Calu3 (cell line): ENCODE measurements around the gene SF3A1. TPM values are rescaled to one million over a fixed set of nuclear protein-coding genes. Genes with fewer than 3 reads are reported as not detected.

Source experiments
- BruUV-seq: library from RNA; stranded (reverse); fragments of 400-500 nt; replicated peaks from 2 replicates; lab custom pipeline; 2021; lab: Mats Ljungman, UMichigan
- CTCF ChIA-PET: fragments of 300-600 bp; sonication (Branson Sonifier 250); formaldehyde crosslinking; loops from one replicate; lab custom pipeline; 2022; ENCODE audit warnings: antibody characterized with exemption; lab: Charles Lee
- DNase-seq: peaks from one replicate; pipeline ENCODE4 v3.0.0; 2022
- H3K27ac Mint-ChIP-seq: one replicate; pipeline ENCODE4 v1.8.0; 2022; ENCODE audit warnings: mixed read lengths; ENCODE audit not compliant: unreplicated experiment
- H3K27me3 Mint-ChIP-seq: one replicate; pipeline ENCODE4 v1.8.0; 2022; ENCODE audit warnings: mixed read lengths; ENCODE audit not compliant: unreplicated experiment
- H3K36me3 Mint-ChIP-seq: one replicate; pipeline ENCODE4 v1.8.0; 2022; ENCODE audit warnings: mild to moderate bottlenecking, moderate library complexity, mixed read lengths; ENCODE audit not compliant: insufficient read depth, unreplicated experiment
- H3K4me1 Mint-ChIP-seq: one replicate; pipeline ENCODE4 v1.8.0; 2022; ENCODE audit warnings: mild to moderate bottlenecking, low read depth, mixed read lengths; ENCODE audit not compliant: unreplicated experiment
- H3K4me3 Mint-ChIP-seq: one replicate; pipeline ENCODE4 v1.8.0; 2022; ENCODE audit warnings: mild to moderate bottlenecking, low read depth, moderate library complexity, mixed read lengths; ENCODE audit not compliant: unreplicated experiment
- H3K9me3 Mint-ChIP-seq: one replicate; pipeline ENCODE4 v1.8.0; 2022; ENCODE audit warnings: low read depth, mixed read lengths; ENCODE audit not compliant: unreplicated experiment
- intact Hi-C: fragments of 100-400 bp; cut with micrococcal nuclease; formaldehyde crosslinking; loops from one replicate; pipeline ENCODE4 v1.10.0; 2022; ENCODE audit not compliant: unreplicated experiment
- total RNA-seq: library from RNA; stranded (reverse); gene quantifications from 2 replicates; pipeline ENCODE4 v1.2.3, GENCODE V29; 2022
- TF ChIP-seq, protein P1 (sequence below): fragments of 200-600 bp; IDR thresholded peaks from one replicate; pipeline ENCODE4 v1.8.0; 2022; ENCODE audit warnings: antibody characterized with exemption; ENCODE audit not compliant: unreplicated experiment

Gene SF3A1
- total RNA-seq, 1 experiment from 2014 or later, result 197 TPM

DNA sequence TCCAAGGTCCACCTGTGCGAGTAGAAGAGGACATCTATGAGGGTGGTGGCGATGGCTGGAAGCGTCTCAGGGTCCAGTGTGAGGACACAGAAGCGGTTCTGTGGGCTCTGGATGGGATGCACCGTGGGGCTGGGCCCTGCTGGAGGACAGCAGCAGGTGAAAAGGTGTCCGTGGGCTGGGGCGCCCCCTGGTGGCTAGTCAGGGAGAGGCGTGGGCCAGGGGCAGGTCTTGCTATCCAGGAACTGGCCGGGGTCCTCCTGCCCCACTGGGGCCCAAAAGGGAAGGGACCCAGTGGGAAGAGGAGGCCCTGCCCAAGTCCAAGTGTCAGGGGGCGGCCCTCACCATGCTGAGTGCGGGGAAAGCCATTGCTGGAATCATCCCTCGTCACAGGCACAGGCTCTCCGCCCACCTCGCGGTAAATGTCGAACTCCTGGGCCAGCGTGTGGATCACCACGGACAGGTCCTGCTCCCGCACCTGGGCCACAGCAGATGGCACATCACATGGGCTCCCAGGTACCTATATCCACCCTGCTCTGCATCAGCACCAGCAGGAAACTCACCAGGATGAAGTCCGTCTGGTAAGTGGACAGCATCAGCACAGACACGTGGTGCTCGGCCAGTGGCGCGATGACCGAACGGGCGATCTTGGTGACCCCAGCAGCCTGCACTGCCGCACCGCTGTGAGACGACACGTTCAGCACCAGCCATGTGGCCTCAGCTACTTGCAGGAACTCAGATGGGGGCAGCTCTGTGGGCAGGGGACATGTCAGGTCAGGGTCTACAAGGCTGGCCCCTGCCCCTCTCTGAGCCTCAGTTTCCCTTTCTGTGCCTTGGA, 69.7 kb downstream of the SF3A1 start:
- H3K4me3 Mint-ChIP-seq, result no peak overlapping the region
- intact Hi-C loops, result loop anchor here (1.0 kb wide), 1 partner anchor 24 kb away; no protein-coding TSS in a partner anchor
- peaks cover 67% of the 10 kb centered on the region for H3K36me3 Mint-ChIP-seq
- no TSS peak for BruUV-seq
- H3K27ac Mint-ChIP-seq, result no peak overlapping the region
- no peaks in the 10 kb centered on the region for H3K9me3 Mint-ChIP-seq
- no peaks in the 10 kb centered on the region for H3K27me3 Mint-ChIP-seq
- CTCF ChIA-PET, result interaction anchor here (0.6 to 3.5 kb wide), 16 partner anchors 11 to 198 kb away, joined by 3 to 65 read pairs (median 4); partner anchors contain the start of genes CCDC157, RNF215, SF3A1 and TBC1D10A
- peaks cover 10% of the 10 kb centered on the region for H3K4me1 Mint-ChIP-seq
- peak; percentile 91 for DNase-seq
- TF ChIP-seq, protein P1, sequence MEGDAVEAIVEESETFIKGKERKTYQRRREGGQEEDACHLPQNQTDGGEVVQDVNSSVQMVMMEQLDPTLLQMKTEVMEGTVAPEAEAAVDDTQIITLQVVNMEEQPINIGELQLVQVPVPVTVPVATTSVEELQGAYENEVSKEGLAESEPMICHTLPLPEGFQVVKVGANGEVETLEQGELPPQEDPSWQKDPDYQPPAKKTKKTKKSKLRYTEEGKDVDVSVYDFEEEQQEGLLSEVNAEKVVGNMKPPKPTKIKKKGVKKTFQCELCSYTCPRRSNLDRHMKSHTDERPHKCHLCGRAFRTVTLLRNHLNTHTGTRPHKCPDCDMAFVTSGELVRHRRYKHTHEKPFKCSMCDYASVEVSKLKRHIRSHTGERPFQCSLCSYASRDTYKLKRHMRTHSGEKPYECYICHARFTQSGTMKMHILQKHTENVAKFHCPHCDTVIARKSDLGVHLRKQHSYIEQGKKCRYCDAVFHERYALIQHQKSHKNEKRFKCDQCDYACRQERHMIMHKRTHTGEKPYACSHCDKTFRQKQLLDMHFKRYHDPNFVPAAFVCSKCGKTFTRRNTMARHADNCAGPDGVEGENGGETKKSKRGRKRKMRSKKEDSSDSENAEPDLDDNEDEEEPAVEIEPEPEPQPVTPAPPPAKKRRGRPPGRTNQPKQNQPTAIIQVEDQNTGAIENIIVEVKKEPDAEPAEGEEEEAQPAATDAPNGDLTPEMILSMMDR, result peak; percentile 98

DNA sequence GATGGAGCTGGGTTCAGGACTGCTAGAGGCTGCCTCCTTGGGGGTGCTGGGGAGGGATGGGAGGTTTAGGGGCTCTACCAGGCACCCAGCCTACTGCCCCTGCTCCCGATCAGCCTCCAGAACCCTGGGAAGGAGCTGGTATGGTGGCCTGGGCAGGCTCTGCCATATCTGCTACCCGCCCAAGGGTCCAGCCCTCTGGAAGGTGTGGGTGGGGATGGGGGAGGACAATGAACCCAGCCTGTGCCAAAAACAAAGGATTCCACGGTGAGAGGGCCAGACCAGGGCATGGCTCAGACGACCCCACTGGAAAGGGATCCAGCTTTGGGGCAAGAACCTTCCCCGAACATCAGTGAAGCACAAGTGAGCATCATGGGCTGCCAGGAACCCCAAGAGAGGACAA, 70.4 kb downstream of the SF3A1 start:
- Mint-ChIP-seq H3K4me3 (no peak overlapping the region), H3K4me1 (peaks cover 10% of the 10 kb centered on the region), H3K9me3 (no peaks in the 10 kb centered on the region), H3K27me3 (no peaks in the 10 kb centered on the region), H3K27ac (no peak overlapping the region), H3K36me3 (peaks cover 61% of the 10 kb centered on the region)
- DNase-seq, result no peak
- TF ChIP-seq, protein P1, result no peak
- no TSS peak for BruUV-seq
- intact Hi-C loops, result loop anchor here (1.0 kb wide), 1 partner anchor 23 kb away; no protein-coding TSS in a partner anchor
- CTCF ChIA-PET, result interaction anchor here (0.8 to 0.9 kb wide), 2 partner anchors 12 to 41 kb away, joined by 3 to 4 read pairs; no protein-coding TSS in a partner anchor

DNA sequence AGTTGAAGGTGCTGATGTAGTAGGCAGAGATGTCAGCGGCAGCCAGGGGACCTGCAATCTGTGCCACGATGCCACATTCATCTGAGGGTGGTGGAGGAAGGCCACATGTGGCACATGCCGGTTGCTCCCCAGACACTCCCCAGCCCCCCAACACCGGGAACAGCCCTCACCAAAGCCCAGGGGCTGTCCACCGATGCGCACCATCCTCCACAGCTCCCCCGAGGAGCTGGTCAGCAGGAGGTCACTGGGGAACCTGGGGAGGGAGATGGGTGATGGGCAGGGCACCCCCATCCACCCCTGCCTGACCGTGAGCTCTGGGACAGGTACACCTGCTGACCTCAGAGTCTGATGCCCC, 70.9 kb downstream of the SF3A1 start:
- H3K4me3 Mint-ChIP-seq, result no peak overlapping the region
- DNase-seq, result no peak
- H3K27me3 Mint-ChIP-seq, result no peaks in the 10 kb centered on the region
- peaks cover 60% of the 10 kb centered on the region for H3K36me3 Mint-ChIP-seq
- H3K4me1 Mint-ChIP-seq, result peaks cover 10% of the 10 kb centered on the region
- H3K9me3 Mint-ChIP-seq, result no peaks in the 10 kb centered on the region
- no TSS peak for BruUV-seq
- TF ChIP-seq, protein P1, result no peak
- no peak overlapping the region for H3K27ac Mint-ChIP-seq
- CTCF ChIA-PET, result interaction anchor here (0.8 to 0.9 kb wide), 2 partner anchors 12 to 42 kb away, joined by 3 to 4 read pairs; no protein-coding TSS in a partner anchor
- intact Hi-C loops, result loop anchor here (1.0 kb wide), 1 partner anchor 23 kb away; no protein-coding TSS in a partner anchor

DNA sequence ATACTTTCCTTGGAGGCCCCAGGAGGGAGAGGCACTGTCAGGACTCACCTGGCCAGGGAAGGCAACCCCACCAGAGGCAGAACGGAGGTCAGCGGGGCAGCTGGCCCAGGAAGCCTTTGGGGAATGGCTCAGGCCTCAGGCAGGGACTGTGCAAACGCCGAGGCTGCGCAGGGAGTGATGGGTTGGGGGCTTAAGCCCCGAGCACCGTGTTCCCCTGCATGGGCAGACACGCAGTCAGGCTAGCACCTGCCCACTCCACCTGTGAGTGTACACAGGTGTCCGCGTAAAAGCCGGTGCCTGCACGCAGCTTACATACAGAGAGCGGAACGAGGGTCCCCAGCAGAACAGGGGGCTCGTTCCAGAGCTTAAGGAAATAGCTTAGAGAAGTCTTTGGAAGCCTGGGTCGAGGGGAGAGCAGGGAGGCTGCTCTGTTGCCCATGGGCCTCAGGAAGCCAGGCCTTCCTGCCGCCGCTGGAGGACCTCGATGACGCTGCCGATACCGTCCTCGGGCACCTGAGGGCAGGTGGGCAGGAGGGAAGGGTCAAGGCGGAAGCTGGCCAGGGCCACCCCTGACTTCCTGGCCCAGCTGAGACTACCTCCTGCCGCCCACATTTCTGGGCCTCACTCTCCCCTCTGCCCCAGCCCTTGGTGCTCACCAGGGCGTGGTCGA, 71.4 kb downstream of the SF3A1 start:
- Mint-ChIP-seq H3K4me1 (peaks cover 7% of the 10 kb centered on the region), H3K27ac (no peak overlapping the region), H3K27me3 (no peaks in the 10 kb centered on the region), H3K36me3 (peaks cover 60% of the 10 kb centered on the region), H3K9me3 (no peaks in the 10 kb centered on the region), H3K4me3 (no peak overlapping the region)
- DNase-seq, result no peak
- TF ChIP-seq, protein P1, result no peak
- no TSS peak for BruUV-seq
- intact Hi-C loops, result no loop called here
- CTCF ChIA-PET, result interaction anchor here (0.6 to 1.0 kb wide), 2 partner anchors 22 to 108 kb away, joined by 3 read pairs; no protein-coding TSS in a partner anchor
